Progenitor cell of endocrine pancreas (in vitro differentiated cells): Measurements from ENCODE around the gene ADCY5. TPM values are rescaled to one million over a fixed set of nuclear protein-coding genes. Genes with fewer than 3 reads are reported as not detected.

Source experiments
- DNase-seq: peaks from one replicate; pipeline ENCODE4 v3.0.0; 2021; ENCODE audit warnings: low spot score; ENCODE audit not compliant: unreplicated experiment
- H3K27ac Mint-ChIP-seq: 2 replicates; pipeline ENCODE4 v1.8.0; 2021; ENCODE audit warnings: mild to moderate bottlenecking, moderate library complexity, mixed read lengths
- H3K27me3 Mint-ChIP-seq: 2 replicates; pipeline ENCODE4 v1.8.0; 2021; ENCODE audit warnings: mixed read lengths
- H3K36me3 Mint-ChIP-seq: 2 replicates; pipeline ENCODE4 v1.8.0; 2022; ENCODE audit warnings: mixed read lengths; ENCODE audit not compliant: insufficient read depth
- H3K4me1 Mint-ChIP-seq: 2 replicates; pipeline ENCODE4 v1.8.0; 2021; ENCODE audit warnings: low read depth, mixed read lengths
- H3K4me3 Mint-ChIP-seq: 2 replicates; pipeline ENCODE4 v1.8.0; 2021; ENCODE audit warnings: low read depth, mild to moderate bottlenecking, moderate library complexity, mixed read lengths
- H3K9me3 Mint-ChIP-seq: 2 replicates; pipeline ENCODE4 v1.8.0; 2021; ENCODE audit warnings: low read depth, mixed read lengths
- CTCF ChIP-seq: fragments of 200-600 bp; sonication (generic); IDR thresholded peaks from one replicate; pipeline ENCODE4 v1.5.0; 2021; ENCODE audit warnings: antibody characterized with exemption, mild to moderate bottlenecking; ENCODE audit not compliant: unreplicated experiment
- total RNA-seq: library from RNA; stranded (reverse); gene quantifications from 2 replicates; pipeline ENCODE4 v1.2.1, GENCODE V29; 2021

The ADCY5 gene
- total RNA-seq, 1 donor from 2014 or later: 33.8 TPM

GRCh38 chr3:123375014-123375940, 73.6 kb downstream of the ADCY5 start:
- H3K27me3 Mint-ChIP-seq: no peaks in the 10 kb centered on the region
- peaks cover 2% of the 10 kb centered on the region for H3K36me3 Mint-ChIP-seq
- no peak for DNase-seq
- H3K9me3 Mint-ChIP-seq: no peaks in the 10 kb centered on the region
- H3K27ac Mint-ChIP-seq: no peak overlapping the region
- H3K4me3 Mint-ChIP-seq: no peak overlapping the region
- H3K4me1 Mint-ChIP-seq: peaks cover 15% of the 10 kb centered on the region
- no peak for TF ChIP-seq CTCF

- no peak overlapping the region for H3K4me3 Mint-ChIP-seq
- peaks cover 4% of the 10 kb centered on the region for H3K36me3 Mint-ChIP-seq
- peaks cover 15% of the 10 kb centered on the region for H3K4me1 Mint-ChIP-seq
- H3K27ac Mint-ChIP-seq: no peak overlapping the region
- no peaks in the 10 kb centered on the region for H3K27me3 Mint-ChIP-seq
- no peak for DNase-seq
- H3K9me3 Mint-ChIP-seq: peaks cover 3% of the 10 kb centered on the region
- no peak for TF ChIP-seq CTCF
These were observed 74.9 kb downstream of the ADCY5 start for GRCh38 chr3:123374016-123374415.

- H3K27ac Mint-ChIP-seq: no peak overlapping the region
- H3K9me3 Mint-ChIP-seq: peaks cover 3% of the 10 kb centered on the region
- peaks cover 4% of the 10 kb centered on the region for H3K36me3 Mint-ChIP-seq
- DNase-seq: no peak
- TF ChIP-seq CTCF: no peak
- H3K27me3 Mint-ChIP-seq: no peaks in the 10 kb centered on the region
- H3K4me1 Mint-ChIP-seq: peaks cover 15% of the 10 kb centered on the region
- H3K4me3 Mint-ChIP-seq: no peak overlapping the region
These were observed 75.4 kb downstream of the ADCY5 start for GRCh38 chr3:123373474-123373987.

GRCh38 chr3:123372686-123373473, 76.0 kb downstream of the ADCY5 start:
- H3K36me3 Mint-ChIP-seq: peaks cover 3% of the 10 kb centered on the region
- no peak for DNase-seq
- H3K4me1 Mint-ChIP-seq: peaks cover 15% of the 10 kb centered on the region
- no peaks in the 10 kb centered on the region for H3K27me3 Mint-ChIP-seq
- peaks cover 3% of the 10 kb centered on the region for H3K9me3 Mint-ChIP-seq
- H3K27ac Mint-ChIP-seq: no peak overlapping the region
- no peak overlapping the region for H3K4me3 Mint-ChIP-seq
- no peak for TF ChIP-seq CTCF
